Measurements from ENCODE around the gene NEUROD4.

DNA sequence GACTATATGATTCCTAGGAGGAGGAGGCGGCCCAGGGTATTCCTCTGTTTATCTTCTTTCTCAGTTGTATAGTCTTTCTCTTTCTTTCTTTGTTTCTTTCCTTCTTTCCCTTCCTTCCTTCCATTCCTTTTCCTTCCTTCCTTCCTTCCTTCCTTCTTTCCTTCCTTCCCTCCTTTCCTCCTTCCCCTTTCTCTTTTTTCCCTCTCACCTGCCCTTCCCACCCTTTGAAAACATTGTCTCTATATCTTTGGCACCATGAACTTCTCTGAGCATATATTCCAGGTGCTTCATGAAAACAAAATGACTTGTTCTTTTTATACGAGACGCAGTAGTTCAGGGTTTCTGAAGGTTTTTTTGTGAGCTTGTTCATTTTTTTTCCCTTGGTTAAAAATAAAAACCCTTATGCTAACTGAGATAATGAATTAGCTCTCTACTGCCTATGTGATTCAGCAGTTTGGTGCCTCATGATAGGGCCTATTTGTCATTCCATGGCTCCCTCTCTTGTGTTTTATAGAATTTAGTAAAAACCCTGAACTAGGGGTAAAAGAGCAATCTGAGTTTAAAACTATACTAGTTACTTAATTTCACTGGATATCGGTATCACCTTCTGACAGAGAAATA, 32.1 kb upstream of the NEUROD4 start:
- TF ChIP-seq, protein P1, sequence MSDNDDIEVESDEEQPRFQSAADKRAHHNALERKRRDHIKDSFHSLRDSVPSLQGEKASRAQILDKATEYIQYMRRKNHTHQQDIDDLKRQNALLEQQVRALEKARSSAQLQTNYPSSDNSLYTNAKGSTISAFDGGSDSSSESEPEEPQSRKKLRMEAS (IDR thresholded peaks at IDR 0.05; ENCODE audit: low read depth), result no peak
- TF ChIP-seq CHD2 (IDR thresholded peaks at IDR 0.05; ENCODE audit: low read length, partially characterized antibody) (no peak), EZH2phosphoT487 (IDR thresholded peaks at IDR 0.05; ENCODE audit: borderline replicate concordance, low read depth) (no peak), SMC3 (IDR thresholded peaks at IDR 0.05; ENCODE audit: low read depth, low read length) (no peak), FOXM1 (IDR thresholded peaks at IDR 0.05; ENCODE audit: low read depth) (no peak), NRF1 (IDR thresholded peaks at IDR 0.05; ENCODE audit: low read depth, low read length) (no peak), POLR2AphosphoS5 (IDR thresholded peaks at IDR 0.05; ENCODE audit: low read depth, low read length) (no peak), YY1 (IDR thresholded peaks at IDR 0.05; ENCODE audit: low read depth) (no peak), SIN3A (IDR thresholded peaks at IDR 0.05; ENCODE audit: borderline replicate concordance, low read depth, low read length) (no peak)
- TF ChIP-seq, protein P2, sequence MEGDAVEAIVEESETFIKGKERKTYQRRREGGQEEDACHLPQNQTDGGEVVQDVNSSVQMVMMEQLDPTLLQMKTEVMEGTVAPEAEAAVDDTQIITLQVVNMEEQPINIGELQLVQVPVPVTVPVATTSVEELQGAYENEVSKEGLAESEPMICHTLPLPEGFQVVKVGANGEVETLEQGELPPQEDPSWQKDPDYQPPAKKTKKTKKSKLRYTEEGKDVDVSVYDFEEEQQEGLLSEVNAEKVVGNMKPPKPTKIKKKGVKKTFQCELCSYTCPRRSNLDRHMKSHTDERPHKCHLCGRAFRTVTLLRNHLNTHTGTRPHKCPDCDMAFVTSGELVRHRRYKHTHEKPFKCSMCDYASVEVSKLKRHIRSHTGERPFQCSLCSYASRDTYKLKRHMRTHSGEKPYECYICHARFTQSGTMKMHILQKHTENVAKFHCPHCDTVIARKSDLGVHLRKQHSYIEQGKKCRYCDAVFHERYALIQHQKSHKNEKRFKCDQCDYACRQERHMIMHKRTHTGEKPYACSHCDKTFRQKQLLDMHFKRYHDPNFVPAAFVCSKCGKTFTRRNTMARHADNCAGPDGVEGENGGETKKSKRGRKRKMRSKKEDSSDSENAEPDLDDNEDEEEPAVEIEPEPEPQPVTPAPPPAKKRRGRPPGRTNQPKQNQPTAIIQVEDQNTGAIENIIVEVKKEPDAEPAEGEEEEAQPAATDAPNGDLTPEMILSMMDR (IDR thresholded peaks at IDR 0.05), result no peak

All from SK-N-SH (cell line).